Progenitor cell of endocrine pancreas (in vitro differentiated cells): ENCODE data around the gene KCTD17. TPM values are rescaled to one million over a fixed set of nuclear protein-coding genes. Genes with fewer than 3 reads are reported as not detected.

Experiments
- DNase-seq: peaks from one replicate; pipeline ENCODE4 v3.0.0; 2021; ENCODE audit warnings: low spot score; ENCODE audit not compliant: unreplicated experiment
- H3K27ac Mint-ChIP-seq: 2 replicates; pipeline ENCODE4 v1.8.0; 2021; ENCODE audit warnings: mild to moderate bottlenecking, moderate library complexity, mixed read lengths
- H3K27me3 Mint-ChIP-seq: 2 replicates; pipeline ENCODE4 v1.8.0; 2021; ENCODE audit warnings: mixed read lengths
- H3K36me3 Mint-ChIP-seq: 2 replicates; pipeline ENCODE4 v1.8.0; 2022; ENCODE audit warnings: mixed read lengths; ENCODE audit not compliant: insufficient read depth
- H3K4me1 Mint-ChIP-seq: 2 replicates; pipeline ENCODE4 v1.8.0; 2021; ENCODE audit warnings: low read depth, mixed read lengths
- H3K4me3 Mint-ChIP-seq: 2 replicates; pipeline ENCODE4 v1.8.0; 2021; ENCODE audit warnings: low read depth, mild to moderate bottlenecking, moderate library complexity, mixed read lengths
- H3K9me3 Mint-ChIP-seq: 2 replicates; pipeline ENCODE4 v1.8.0; 2021; ENCODE audit warnings: low read depth, mixed read lengths
- total RNA-seq: library from RNA; stranded (reverse); gene quantifications from 2 replicates; pipeline ENCODE4 v1.2.1, GENCODE V29; 2021
- TF ChIP-seq, protein P1 (sequence below): fragments of 200-600 bp; sonication (generic); IDR thresholded peaks from one replicate; pipeline ENCODE4 v1.5.0; 2021; ENCODE audit warnings: antibody characterized with exemption, mild to moderate bottlenecking; ENCODE audit not compliant: unreplicated experiment

The KCTD17 gene
- total RNA-seq, 1 donor from 2014 or later: 38.8 TPM

DNA sequence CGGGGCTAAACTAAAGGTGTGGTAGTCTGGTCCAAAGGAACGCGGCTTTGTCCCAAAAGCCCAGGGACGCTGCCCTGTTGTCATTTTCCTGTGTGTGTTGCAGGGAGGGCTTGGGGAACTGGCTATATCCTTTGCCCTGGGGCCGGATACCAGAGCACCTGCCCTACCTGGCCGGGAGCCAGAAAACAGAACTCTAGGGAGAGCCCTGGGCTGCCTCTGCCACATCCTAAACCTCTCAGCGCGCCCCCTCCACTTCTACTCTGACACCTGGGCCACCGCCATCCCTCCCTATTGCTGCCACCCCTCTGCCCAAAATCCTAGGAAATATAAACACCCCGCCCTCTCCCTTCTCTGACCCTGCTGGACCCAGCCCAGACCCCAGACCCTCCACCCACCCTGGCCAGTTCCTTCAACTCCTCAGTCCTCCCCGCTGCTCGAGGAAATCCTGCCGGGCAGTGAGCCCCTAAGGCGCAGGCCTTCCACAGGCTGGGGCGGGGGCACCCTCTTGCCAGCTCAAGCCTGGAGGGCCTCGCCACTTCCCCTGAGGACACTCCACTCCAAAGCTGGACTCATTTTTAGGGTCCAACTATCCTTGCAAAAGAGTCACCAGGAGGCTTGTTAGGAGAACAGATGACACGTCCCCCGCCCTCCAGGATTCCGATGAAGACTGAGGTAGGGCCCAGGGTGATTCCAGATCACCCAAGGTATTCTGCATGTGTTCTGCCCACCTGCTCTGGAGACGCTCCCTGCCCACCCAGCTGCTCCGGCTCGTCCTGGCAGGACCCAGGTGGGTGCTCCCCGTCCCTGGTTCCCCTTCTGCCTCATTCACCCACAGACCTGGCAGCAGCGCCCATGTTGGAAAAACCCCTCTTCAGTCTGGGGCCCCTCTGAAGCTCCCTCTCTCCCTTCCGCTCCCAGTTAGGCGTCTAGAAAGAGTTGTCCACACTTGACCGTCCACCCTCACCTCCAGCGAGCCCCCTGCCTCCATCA is 12.2 kb downstream of the KCTD17 start:
- H3K4me3 Mint-ChIP-seq: no peak overlapping the region
- peaks cover 3% of the 10 kb centered on the region for H3K4me1 Mint-ChIP-seq
- no peak for DNase-seq
- no peak overlapping the region for H3K27ac Mint-ChIP-seq
- TF ChIP-seq, protein P1, sequence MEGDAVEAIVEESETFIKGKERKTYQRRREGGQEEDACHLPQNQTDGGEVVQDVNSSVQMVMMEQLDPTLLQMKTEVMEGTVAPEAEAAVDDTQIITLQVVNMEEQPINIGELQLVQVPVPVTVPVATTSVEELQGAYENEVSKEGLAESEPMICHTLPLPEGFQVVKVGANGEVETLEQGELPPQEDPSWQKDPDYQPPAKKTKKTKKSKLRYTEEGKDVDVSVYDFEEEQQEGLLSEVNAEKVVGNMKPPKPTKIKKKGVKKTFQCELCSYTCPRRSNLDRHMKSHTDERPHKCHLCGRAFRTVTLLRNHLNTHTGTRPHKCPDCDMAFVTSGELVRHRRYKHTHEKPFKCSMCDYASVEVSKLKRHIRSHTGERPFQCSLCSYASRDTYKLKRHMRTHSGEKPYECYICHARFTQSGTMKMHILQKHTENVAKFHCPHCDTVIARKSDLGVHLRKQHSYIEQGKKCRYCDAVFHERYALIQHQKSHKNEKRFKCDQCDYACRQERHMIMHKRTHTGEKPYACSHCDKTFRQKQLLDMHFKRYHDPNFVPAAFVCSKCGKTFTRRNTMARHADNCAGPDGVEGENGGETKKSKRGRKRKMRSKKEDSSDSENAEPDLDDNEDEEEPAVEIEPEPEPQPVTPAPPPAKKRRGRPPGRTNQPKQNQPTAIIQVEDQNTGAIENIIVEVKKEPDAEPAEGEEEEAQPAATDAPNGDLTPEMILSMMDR: no peak
- no peaks in the 10 kb centered on the region for H3K36me3 Mint-ChIP-seq
- H3K27me3 Mint-ChIP-seq: peaks cover 25% of the 10 kb centered on the region
- H3K9me3 Mint-ChIP-seq: no peaks in the 10 kb centered on the region

DNA sequence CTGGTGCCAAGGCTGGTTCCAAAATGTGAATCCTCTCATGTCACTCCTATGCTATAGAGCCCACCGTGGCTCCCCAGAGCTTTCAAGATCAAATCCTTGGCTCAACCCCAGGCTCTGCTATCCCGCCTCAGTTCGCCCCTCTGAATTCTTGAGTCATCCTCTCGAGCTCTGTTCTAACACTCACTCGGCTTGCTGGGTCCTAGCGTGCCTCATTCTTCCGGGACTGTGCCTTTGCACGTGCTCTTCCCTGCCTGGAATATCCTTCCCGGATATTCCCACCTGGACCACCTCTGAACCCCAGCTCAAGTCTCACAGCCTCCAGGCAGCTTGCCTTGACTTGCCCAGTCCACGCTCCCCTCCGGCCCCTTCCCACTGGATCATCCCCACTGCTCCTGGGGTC is 13.0 kb downstream of the KCTD17 start:
- TF ChIP-seq, protein P1: no peak
- peaks cover 27% of the 10 kb centered on the region for H3K27me3 Mint-ChIP-seq
- no peak overlapping the region for H3K4me3 Mint-ChIP-seq
- DNase-seq: no peak
- no peaks in the 10 kb centered on the region for H3K36me3 Mint-ChIP-seq
- H3K27ac Mint-ChIP-seq: no peak overlapping the region
- peaks cover 3% of the 10 kb centered on the region for H3K4me1 Mint-ChIP-seq
- H3K9me3 Mint-ChIP-seq: no peaks in the 10 kb centered on the region

DNA sequence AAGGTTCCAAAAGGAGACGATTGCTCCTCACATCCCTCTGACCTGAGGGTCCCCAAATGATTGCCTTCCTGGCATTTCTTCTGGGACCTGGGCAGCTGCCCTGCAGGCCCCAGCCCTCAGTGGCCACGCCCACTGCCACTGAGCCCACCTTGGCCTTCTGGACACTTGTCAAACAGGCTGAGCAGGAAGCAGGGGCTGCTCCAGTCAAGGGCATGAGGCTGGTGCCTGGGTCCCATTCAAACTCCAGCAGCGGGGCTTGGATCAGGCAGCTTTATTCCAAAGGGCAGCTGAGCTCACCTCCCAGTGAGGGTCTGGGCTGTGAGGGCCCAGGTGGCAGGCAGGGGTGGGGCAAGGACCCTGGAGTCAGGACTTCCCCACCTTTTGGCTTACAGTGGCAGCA is 13.6 kb downstream of the KCTD17 start:
- Mint-ChIP-seq H3K27me3 (peaks cover 27% of the 10 kb centered on the region), H3K4me3 (no peak overlapping the region), H3K9me3 (no peaks in the 10 kb centered on the region), H3K4me1 (peaks cover 3% of the 10 kb centered on the region), H3K27ac (no peak overlapping the region), H3K36me3 (no peaks in the 10 kb centered on the region)
- TF ChIP-seq, protein P1: no peak
- DNase-seq: no peak

DNA sequence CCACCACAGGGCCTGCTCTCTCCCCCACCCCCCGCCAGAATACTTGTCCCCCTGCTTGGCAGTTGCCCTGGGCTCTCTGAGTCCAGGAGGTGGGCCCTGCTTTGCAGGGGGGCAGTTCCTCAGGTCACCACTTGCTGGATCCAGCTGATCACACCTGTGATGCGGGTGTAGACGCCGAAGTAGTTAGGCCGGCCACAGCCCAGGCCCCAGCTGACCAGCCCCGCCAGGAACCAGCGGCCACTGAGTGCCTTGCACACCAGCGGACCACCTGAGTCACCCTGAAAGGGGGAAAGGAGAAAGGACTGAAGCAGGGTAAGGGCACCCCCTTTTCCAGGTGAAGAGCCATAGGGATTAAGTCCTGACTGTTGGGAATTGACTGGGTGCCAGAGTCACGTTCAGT is 14.4 kb downstream of the KCTD17 start:
- Mint-ChIP-seq H3K4me1 (peaks cover 3% of the 10 kb centered on the region), H3K36me3 (no peaks in the 10 kb centered on the region), H3K4me3 (no peak overlapping the region), H3K27ac (no peak overlapping the region), H3K9me3 (no peaks in the 10 kb centered on the region), H3K27me3 (peaks cover 27% of the 10 kb centered on the region)
- no peak for DNase-seq
- TF ChIP-seq, protein P1: no peak

DNA sequence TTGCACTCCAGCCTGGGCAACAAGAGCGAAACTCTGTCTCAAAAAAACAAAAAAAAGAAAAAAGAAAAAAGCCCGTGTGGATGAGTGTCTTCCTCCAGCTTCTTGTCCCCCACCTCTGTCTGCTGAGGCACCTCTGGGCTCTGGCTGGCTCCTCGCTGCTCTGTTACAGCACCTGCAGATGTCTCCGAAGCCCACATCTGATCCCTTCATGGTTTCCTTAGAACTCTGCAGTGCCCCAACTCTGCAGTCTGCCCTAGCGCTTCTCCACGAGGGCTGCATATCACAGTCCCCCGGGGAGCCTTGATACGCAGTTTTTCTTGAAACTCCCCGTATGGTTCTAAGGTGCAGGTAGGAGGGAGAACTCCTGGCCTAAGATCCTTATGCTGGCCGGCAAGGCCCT is 15.9 kb downstream of the KCTD17 start:
- TF ChIP-seq, protein P1: no peak
- H3K27ac Mint-ChIP-seq: no peak overlapping the region
- no peak for DNase-seq
- H3K4me3 Mint-ChIP-seq: no peak overlapping the region
- no peaks in the 10 kb centered on the region for H3K36me3 Mint-ChIP-seq
- peaks cover 27% of the 10 kb centered on the region for H3K27me3 Mint-ChIP-seq
- no peaks in the 10 kb centered on the region for H3K9me3 Mint-ChIP-seq
- H3K4me1 Mint-ChIP-seq: peaks cover 3% of the 10 kb centered on the region
